ENCODE results near the gene TSPAN11.

TSPAN11 gene

DNA sequence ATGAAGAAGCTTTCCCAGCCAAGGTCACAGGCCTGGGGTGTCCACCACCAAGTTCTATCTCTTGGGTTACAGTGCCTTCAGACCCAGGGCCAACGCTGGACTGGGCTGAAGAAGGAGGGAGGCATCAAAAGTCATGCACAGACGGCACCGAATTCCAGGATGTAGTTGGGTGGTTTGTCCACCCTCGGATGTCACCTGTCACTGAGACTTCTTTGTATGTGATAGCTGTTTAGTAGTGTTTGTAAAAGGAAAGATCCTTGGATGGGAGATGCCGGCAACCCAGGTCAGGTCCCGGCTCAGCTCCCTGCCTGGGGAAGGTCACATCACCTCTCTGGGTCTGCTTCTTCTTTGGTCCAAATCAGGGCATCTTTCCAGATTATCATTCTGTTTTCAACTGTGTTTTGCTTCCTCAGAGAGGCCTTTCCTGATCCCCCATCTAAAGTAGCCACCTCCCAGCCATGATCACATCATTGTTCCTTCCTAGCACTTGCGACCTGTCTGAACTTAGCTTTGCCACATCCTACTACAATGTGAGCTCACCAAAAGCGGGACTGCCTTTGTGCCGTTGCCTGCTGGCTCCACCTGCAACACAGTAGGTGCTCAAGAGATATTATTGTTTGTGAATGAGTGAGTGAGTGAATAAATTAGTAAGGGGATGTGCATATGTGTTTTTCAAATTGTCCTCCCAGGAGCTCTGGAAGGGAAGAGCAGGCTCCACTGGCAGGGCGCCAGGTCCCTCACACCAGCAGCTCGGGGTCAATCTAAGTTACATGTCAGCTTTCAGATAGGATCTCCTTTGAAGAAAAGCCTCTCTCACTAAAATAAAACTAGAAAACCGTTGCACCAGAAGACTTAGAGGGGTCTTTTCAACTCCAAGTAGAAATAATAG is 2.1 kb downstream of the TSPAN11 start:
- no peak for DNase-seq (ENCODE audit: low read depth)
- H3K4me3 ChIP-seq (ENCODE audit: low read depth, low read length) = no peak overlapping the region
- TF ChIP-seq, protein P1, sequence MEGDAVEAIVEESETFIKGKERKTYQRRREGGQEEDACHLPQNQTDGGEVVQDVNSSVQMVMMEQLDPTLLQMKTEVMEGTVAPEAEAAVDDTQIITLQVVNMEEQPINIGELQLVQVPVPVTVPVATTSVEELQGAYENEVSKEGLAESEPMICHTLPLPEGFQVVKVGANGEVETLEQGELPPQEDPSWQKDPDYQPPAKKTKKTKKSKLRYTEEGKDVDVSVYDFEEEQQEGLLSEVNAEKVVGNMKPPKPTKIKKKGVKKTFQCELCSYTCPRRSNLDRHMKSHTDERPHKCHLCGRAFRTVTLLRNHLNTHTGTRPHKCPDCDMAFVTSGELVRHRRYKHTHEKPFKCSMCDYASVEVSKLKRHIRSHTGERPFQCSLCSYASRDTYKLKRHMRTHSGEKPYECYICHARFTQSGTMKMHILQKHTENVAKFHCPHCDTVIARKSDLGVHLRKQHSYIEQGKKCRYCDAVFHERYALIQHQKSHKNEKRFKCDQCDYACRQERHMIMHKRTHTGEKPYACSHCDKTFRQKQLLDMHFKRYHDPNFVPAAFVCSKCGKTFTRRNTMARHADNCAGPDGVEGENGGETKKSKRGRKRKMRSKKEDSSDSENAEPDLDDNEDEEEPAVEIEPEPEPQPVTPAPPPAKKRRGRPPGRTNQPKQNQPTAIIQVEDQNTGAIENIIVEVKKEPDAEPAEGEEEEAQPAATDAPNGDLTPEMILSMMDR (conservative IDR thresholded peaks at IDR 0.05; ENCODE audit: low read depth, low read length) = no peak

DNA sequence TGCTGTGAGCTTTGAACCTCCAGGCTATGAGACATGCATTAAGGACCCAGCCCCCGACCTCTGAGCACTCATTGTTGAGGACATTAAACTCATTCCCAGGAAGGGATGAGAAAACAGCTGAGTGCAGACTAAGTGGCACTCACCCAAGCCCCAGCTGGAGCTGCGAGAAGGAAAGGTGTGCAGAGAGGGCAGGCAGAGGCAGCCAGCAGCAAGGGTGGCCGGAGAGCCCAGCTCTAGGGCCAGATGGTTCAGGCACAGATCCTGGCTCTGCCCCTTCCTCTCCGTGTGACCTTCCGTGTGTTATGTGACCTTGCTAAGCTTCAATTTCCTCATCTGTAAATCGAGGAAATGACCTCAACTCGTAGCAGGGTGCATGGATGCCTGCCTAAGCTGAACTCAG is 3.7 kb downstream of the TSPAN11 start:
- no peak for DNase-seq (ENCODE audit: low read depth)
- no peak overlapping the region for H3K4me3 ChIP-seq (ENCODE audit: low read depth, low read length)
- TF ChIP-seq, protein P1 (conservative IDR thresholded peaks at IDR 0.05; ENCODE audit: low read depth, low read length) = no peak

DNA sequence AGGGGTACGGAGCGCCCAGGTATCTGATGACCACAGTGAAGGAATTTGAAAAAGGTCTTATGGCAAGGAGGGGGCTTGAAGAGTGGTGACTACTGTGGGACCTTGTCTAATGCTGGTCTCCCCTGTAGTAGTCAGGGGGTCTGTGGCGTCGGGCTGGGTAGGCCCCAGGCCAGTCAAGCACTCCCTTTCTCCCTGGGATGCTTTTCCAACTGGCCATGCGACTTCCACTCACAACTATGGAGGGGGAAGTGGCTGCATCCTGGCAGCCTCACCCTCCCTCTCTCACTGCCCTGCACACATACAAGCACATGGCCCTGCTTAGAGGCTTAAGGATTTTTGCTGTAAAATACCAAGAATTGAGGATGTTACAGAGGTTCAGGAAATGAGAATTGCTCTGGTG is 4.1 kb downstream of the TSPAN11 start:
- no peak for DNase-seq (ENCODE audit: low read depth)
- TF ChIP-seq, protein P1 (conservative IDR thresholded peaks at IDR 0.05; ENCODE audit: low read depth, low read length) = no peak
- H3K4me3 ChIP-seq (ENCODE audit: low read depth, low read length) = no peak overlapping the region

DNA sequence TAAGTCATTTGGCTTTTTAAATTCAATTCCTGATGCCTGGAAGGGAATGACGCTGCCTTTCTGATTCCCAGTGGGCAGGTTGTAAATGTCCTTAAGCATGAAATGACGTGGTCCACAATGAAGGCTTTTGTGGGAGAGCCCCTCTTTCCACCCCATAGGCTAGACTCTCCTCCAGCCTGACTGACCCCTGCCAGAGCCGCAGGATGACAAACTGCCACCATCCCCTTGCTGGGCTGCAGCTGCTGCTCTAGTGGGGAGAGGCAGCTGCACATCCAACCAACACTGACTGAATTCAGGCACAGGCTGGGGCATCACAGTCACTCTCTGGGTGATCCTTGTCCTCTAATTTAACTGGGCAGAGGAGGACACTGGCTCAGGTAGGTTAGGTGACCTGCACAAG is 6.3 kb downstream of the TSPAN11 start:
- no peak for DNase-seq (ENCODE audit: low read depth)
- TF ChIP-seq, protein P1 (conservative IDR thresholded peaks at IDR 0.05; ENCODE audit: low read depth, low read length) = no peak
- H3K4me3 ChIP-seq (ENCODE audit: low read depth, low read length) = no peak overlapping the region

DNA sequence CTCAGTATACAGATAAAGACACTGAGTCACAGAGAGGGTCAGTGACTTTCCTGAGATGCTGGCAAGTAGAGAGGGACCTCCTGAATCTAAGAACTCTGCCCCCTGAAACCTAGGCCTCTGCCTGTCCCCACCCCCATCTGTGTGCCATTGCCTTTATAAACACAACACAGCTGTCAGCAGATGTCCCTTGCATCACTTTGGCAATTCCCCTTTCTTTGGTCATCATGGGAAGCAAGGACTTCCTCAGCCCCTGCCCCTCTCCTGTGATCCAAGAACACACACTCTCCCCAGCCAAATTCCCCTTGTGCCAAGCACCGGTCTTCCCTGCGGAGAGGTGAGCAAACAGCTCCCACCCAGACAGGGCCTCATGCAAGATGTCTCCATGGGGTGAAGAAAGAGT is 8.3 kb downstream of the TSPAN11 start:
- DNase-seq (ENCODE audit: low read depth) = peak; percentile 13

DNA sequence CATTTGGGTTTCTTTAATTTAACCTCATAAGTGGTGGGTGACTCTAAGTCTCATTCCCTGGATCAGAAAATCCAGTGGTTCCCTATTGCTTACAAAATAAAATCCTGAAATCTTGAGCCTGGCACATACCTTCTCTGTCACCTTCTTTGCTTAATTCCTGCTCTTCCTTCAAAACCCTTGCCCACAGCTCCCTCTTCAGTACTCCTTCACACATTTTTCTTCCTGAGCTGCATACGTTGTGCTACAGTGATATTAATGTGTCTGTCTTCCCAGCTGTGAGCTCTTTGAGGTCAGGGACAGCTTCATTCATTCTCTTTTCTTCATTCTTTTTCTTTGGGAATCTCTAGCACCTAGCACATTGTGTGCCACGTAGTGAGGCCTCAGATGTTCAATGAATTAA is 9.5 kb downstream of the TSPAN11 start:
- peak; percentile 40 for DNase-seq (ENCODE audit: low read depth)
- TF ChIP-seq, protein P1 (conservative IDR thresholded peaks at IDR 0.05; ENCODE audit: low read depth, low read length) = peak; percentile 45
- H3K4me3 ChIP-seq (ENCODE audit: low read depth, low read length) = no peak overlapping the region

More for the DNA sequence above, 8.3 kb downstream of the TSPAN11 start:
- TF ChIP-seq, protein P1 (conservative IDR thresholded peaks at IDR 0.05; ENCODE audit: low read depth, low read length) = no peak
- no peak overlapping the region for H3K4me3 ChIP-seq (ENCODE audit: low read depth, low read length)

DNA sequence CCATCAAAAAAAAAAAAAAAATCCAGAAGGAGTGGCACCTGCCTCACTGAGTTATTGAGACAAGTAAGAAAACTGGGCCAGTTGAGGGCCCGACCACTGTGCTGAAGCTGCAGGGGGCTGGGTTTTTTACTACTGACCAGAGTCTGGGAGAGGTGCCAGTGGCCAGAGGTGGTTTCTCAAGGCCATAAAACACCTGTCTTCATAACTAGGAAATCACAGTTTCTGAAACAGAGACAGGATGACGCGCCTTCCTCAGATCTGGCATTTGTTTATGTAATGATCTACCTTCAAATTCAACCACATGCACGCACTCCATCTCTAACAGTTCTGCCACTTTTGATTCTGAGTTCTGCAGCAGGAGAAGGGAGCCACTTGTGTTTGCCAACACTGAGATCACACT is 12.7 kb downstream of the TSPAN11 start:
- no peak overlapping the region for H3K4me3 ChIP-seq (ENCODE audit: low read depth, low read length)
- TF ChIP-seq, protein P1 (conservative IDR thresholded peaks at IDR 0.05; ENCODE audit: low read depth, low read length) = no peak
- DNase-seq (ENCODE audit: low read depth) = no peak

All from choroid plexus epithelial cell (primary cell).